Endothelial cell of umbilical vein (primary cell): ENCODE results near the gene KRTAP10-1. TPM values are rescaled to one million over a fixed set of nuclear protein-coding genes. Genes with fewer than 3 reads are reported as not detected.

Experiments used
- BruUV-seq: library from RNA; stranded (reverse); fragments of 400-500 nt; replicated peaks from 2 replicates; lab custom pipeline; 2021; lab: Mats Ljungman, UMichigan
- CTCF ChIA-PET: fragments of 300-600, 350-600 bp; sonication (Branson Sonifier 250); formaldehyde crosslinking; loops from one replicate; lab custom pipeline; 2021; ENCODE audit warnings: antibody characterized with exemption, inconsistent platforms; lab: Charles Lee
- POLR2A ChIA-PET: fragments of 300-600, 350-600 bp; sonication (Branson Sonifier 250); formaldehyde crosslinking; loops from one replicate; lab custom pipeline; 2021; ENCODE audit warnings: antibody characterized with exemption, inconsistent platforms; lab: Charles Lee
- DNase-seq: peaks from one replicate; pipeline ENCODE4 v3.0.0-alpha.2; 2011; ENCODE audit warnings: low read depth, low spot score
- FAIRE-seq: peaks from 2 replicates; lab custom pipeline; 2011; peaks lifted over from hg19 to GRCh38; lab: Jason Lieb, UNC
- H2AFZ ChIP-seq: 2 replicates; pipeline ENCODE4 v1.6.0; 2012; ENCODE audit warnings: low read depth, low read length, control low read depth, inconsistent platforms
- H3K27ac ChIP-seq: 2 replicates; pipeline ENCODE4 v1.5.1; 2011; ENCODE audit warnings: low read depth, mild to moderate bottlenecking, control low read depth, low read length, moderate library complexity; ENCODE audit not compliant: insufficient read depth
- H3K27me3 ChIP-seq, 2 experiments: 2 replicates each; pipeline versions ENCODE4 v1.6.0 to v1.6.1; 2011; ENCODE audit warnings: low read length in 2 of 2, mixed read lengths in 1 of 2; ENCODE audit not compliant: control insufficient read depth in 2 of 2, insufficient read depth in 2 of 2
- H3K36me3 ChIP-seq, 2 experiments: 2 replicates in 1 of 2; 3 replicates in 1 of 2; pipeline ENCODE4 v1.5.1; 2011; ENCODE audit warnings: low read length in 2 of 2, mild to moderate bottlenecking in 1 of 2, moderate library complexity in 1 of 2; ENCODE audit not compliant: control insufficient read depth in 2 of 2, insufficient read depth in 2 of 2; ENCODE audit errors: extremely low read depth in 1 of 2
- H3K4me1 ChIP-seq: 3 replicates; pipeline ENCODE4 v1.5.1; 2011; ENCODE audit warnings: mild to moderate bottlenecking, low read length; ENCODE audit not compliant: control insufficient read depth, insufficient read depth; ENCODE audit errors: extremely low read depth
- H3K4me2 ChIP-seq: 2 replicates; pipeline ENCODE4 v1.6.1; 2011; ENCODE audit warnings: low read length, control low read depth, mixed read lengths; ENCODE audit not compliant: insufficient read depth
- H3K4me3 ChIP-seq, 3 experiments: fragments of 200-600 bp in 1 of 3; sonication (generic), shearing (Covaris generic) in 1 of 3; replicated peaks in 1 of 3; 2 replicates each; pipeline ENCODE4 v1.5.1; 2011 to 2016; ENCODE audit warnings: control low read depth in 3 of 3, low read length in 3 of 3, mild to moderate bottlenecking in 2 of 3, inconsistent platforms in 1 of 3, low read depth in 1 of 3, moderate library complexity in 1 of 3; ENCODE audit not compliant: insufficient read depth in 1 of 3
- H3K79me2 ChIP-seq: 2 replicates; pipeline ENCODE4 v1.6.0; 2012; ENCODE audit warnings: low read length, inconsistent platforms; ENCODE audit not compliant: control insufficient read depth, insufficient read depth
- H3K9ac ChIP-seq: replicated peaks from 2 replicates; pipeline ENCODE3; 2011; ENCODE audit warnings: low read length, control low read depth; ENCODE audit not compliant: insufficient read depth; ENCODE audit errors: extremely low read depth
- H3K9me1 ChIP-seq: replicated peaks from 3 replicates; pipeline ENCODE4 v1.6.0; 2011; ENCODE audit warnings: mild to moderate bottlenecking, low read length; ENCODE audit not compliant: control insufficient read depth, insufficient read depth; ENCODE audit errors: extremely low read depth
- H3K9me3 ChIP-seq: replicated peaks from 2 replicates; pipeline ENCODE4 v1.5.1; 2012; ENCODE audit warnings: low read length, inconsistent platforms; ENCODE audit not compliant: control insufficient read depth, insufficient read depth
- H4K20me1 ChIP-seq: replicated peaks from 2 replicates; pipeline ENCODE3; 2011; ENCODE audit warnings: mild to moderate bottlenecking, low read length; ENCODE audit not compliant: control insufficient read depth, insufficient read depth; ENCODE audit errors: extremely low read depth
- CTCF ChIP-seq, 2 donors: IDR thresholded peaks; 1 replicate in 1 of 2; 2 replicates in 1 of 2; pipeline ENCODE4 v1.5.1; 2011; ENCODE audit warnings: low read length in 2 of 2, mild to moderate bottlenecking in 2 of 2, moderate library complexity in 2 of 2, control low read depth in 1 of 2, inconsistent platforms in 1 of 2, low read depth in 1 of 2; ENCODE audit not compliant: insufficient read depth in 1 of 2; ENCODE audit errors: extremely low read depth in 1 of 2
- EZH2 ChIP-seq: IDR thresholded peaks from 2 replicates; pipeline ENCODE4 v1.6.1; 2012; ENCODE audit warnings: borderline replicate concordance, low read depth, mild to moderate bottlenecking, moderate library complexity, low read length, inconsistent platforms; ENCODE audit not compliant: severe bottlenecking
- MAX ChIP-seq: IDR thresholded peaks from 2 replicates; pipeline ENCODE4 v1.6.1; 2011; ENCODE audit not compliant: insufficient read depth, insufficient read length
- dilution Hi-C: fragments of 300-500 bp; cut with MboI; formaldehyde crosslinking; loops from one replicate; pipeline ENCODE4 v1.15.0; 2019; ENCODE audit warnings: low sequenced_read_pairs; ENCODE audit not compliant: extremely low pct_ligation_motif_present
- intact Hi-C: fragments of 100-400 bp; cut with micrococcal nuclease; formaldehyde crosslinking; loops from one replicate; pipeline ENCODE4 v1.10.0; 2022
- polyA plus RNA-seq, 4 experiments: library from polyadenylated mRNA; depleted of rRNA in 3 of 4; stranded (reverse) in 3 of 4; unstranded in 1 of 4; fragments of >200 nt; gene quantifications; 2 replicates each; pipeline versions ENCODE4 v1.2.1 to v1.2.3, GENCODE V29; 2011 to 2012; ENCODE audit warnings: missing spikeins in 1 of 4
- total RNA-seq: library from RNA; stranded (reverse); gene quantifications from 2 replicates; pipeline ENCODE4 v1.2.3, GENCODE V29; 2021

KRTAP10-1 gene
- total and polyA plus RNA-seq, 2 donors (not counting 3 experiments of a cell fraction or from before 2014, with no cell fraction given): not detected

- no peak overlapping the region for H3K4me2 ChIP-seq
- H3K4me3 ChIP-seq: no peak overlapping the region
- H3K36me3 ChIP-seq: no peaks in the 10 kb centered on the region
- peak; percentile 33 for DNase-seq
- H2AFZ ChIP-seq: no peak overlapping the region
- H3K9ac ChIP-seq: no peak overlapping the region
- no peaks in the 10 kb centered on the region for H3K9me3 ChIP-seq
- H3K9me1 ChIP-seq: no peaks in the 10 kb centered on the region
- H3K4me1 ChIP-seq: no peaks in the 10 kb centered on the region
- TF ChIP-seq CTCF (IDR thresholded peaks at IDR 0.05; ENCODE audit: extremely low read depth in 1 of 2, insufficient read depth in 1 of 2, low read depth in 1 of 2, low read length in 2 of 2): peak; percentile 82 to 90
- TF ChIP-seq EZH2: no peak
- intact Hi-C loops (loop anchor here (10.0 kb wide), 1 partner anchor 424 kb away; no protein-coding TSS in a partner anchor), dilution Hi-C loops (no loop called here)
- FAIRE-seq: peak; percentile 37
- BruUV-seq: no TSS peak
- ChIA-PET CTCF (interaction anchor here (0.6 to 5.1 kb wide), 14 partner anchors 10 to 423 kb away, joined by 3 to 125 read pairs (median 5); no protein-coding TSS in a partner anchor), POLR2A (no interaction called here)
- H3K27ac ChIP-seq: no peak overlapping the region
- H3K27me3 ChIP-seq: no peaks in the 10 kb centered on the region
- H4K20me1 ChIP-seq: no peaks in the 10 kb centered on the region
- no peaks in the 10 kb centered on the region for H3K79me2 ChIP-seq
Measured at GRCh38 chr21:44510508-44511218, 29.3 kb downstream of the KRTAP10-1 start.

GRCh38 chr21:44510109-44510507 lies 29.9 kb downstream of the KRTAP10-1 start:
- H3K9me1 ChIP-seq: no peaks in the 10 kb centered on the region
- no peak for DNase-seq
- no peak overlapping the region for H3K9ac ChIP-seq
- H3K79me2 ChIP-seq: no peaks in the 10 kb centered on the region
- H3K27ac ChIP-seq: no peak overlapping the region
- intact Hi-C loops: loop anchor here (10.0 kb wide), 1 partner anchor 425 kb away; no protein-coding TSS in a partner anchor
- no peak overlapping the region for H3K4me3 ChIP-seq
- no peaks in the 10 kb centered on the region for H4K20me1 ChIP-seq
- no peak for TF ChIP-seq MAX
- CTCF ChIA-PET: interaction anchor here (0.8 to 5.1 kb wide), 11 partner anchors 9 to 421 kb away, joined by 3 to 125 read pairs (median 6); no protein-coding TSS in a partner anchor
- POLR2A ChIA-PET: no interaction called here
- no peak overlapping the region for H3K4me2 ChIP-seq
- no TSS peak for BruUV-seq
- H3K9me3 ChIP-seq: no peaks in the 10 kb centered on the region
- no peak for FAIRE-seq
- dilution Hi-C loops: no loop called here
- no peaks in the 10 kb centered on the region for H3K27me3 ChIP-seq
- no peaks in the 10 kb centered on the region for H3K36me3 ChIP-seq
- no peak overlapping the region for H2AFZ ChIP-seq
- H3K4me1 ChIP-seq: no peaks in the 10 kb centered on the region
